Adrenal gland (tissue), 12 donors: ENCODE measurements around the gene GLI1. TPM values are rescaled to one million over a fixed set of nuclear protein-coding genes. Genes with fewer than 3 reads are reported as not detected.
"Not testable (repeated sequence)": the region's sequence is repeated elsewhere in the genome, so short reads cannot be mapped to it uniquely, and the experiment has no call there.

Experiments used
- DNase-seq, 7 donors: peaks; one replicate each; pipeline ENCODE4 v3.0.0-alpha.2; 2019 to 2020
- H3K27ac ChIP-seq, 5 donors: fragments of 200-600 bp; sonication (generic) in 4 of 5; 1 replicate in 3 of 5; 2 replicates in 2 of 5; pipeline versions ENCODE4 v1.5.1 to v1.8.0; 2016 to 2020; ENCODE audit warnings: mild to moderate bottlenecking in 1 of 5
- H3K27me3 ChIP-seq: fragments of 200-600 bp; 2 replicates; pipeline ENCODE4 v1.8.0; 2021
- H3K36me3 ChIP-seq, 2 donors: fragments of 200-600 bp; replicated peaks in 1 of 2; 1 replicate in 1 of 2; 2 replicates in 1 of 2; pipeline versions ENCODE4 v1.5.1 to v1.8.0; 2018 to 2022
- H3K4me1 ChIP-seq, 2 donors: fragments of 200-600 bp; replicated peaks in 1 of 2; 1 replicate in 1 of 2; 2 replicates in 1 of 2; pipeline versions ENCODE4 v1.5.1 to v1.8.0; 2018 to 2021
- H3K4me3 ChIP-seq, 4 donors: fragments of 200-600 bp; sonication (generic) in 3 of 4; one replicate each; pipeline ENCODE4 v1.5.1; 2016 to 2018
- H3K9me3 ChIP-seq, 3 donors: fragments of 200-600 bp; sonication (generic) in 1 of 3; replicated peaks in 1 of 3; 1 replicate in 2 of 3; 2 replicates in 1 of 3; pipeline versions ENCODE4 v1.5.1 to v1.8.0; 2016 to 2021
- CTCF ChIP-seq, 6 experiments: fragments of 450-650 bp in 4 of 6; fragments of 200-600 bp in 2 of 6; sonication (generic) in 1 of 6; IDR thresholded peaks; 1 replicate in 5 of 6; 2 replicates in 1 of 6; pipeline versions ENCODE4 v1.5.1 to v1.8.0; 2016 to 2021; ENCODE audit warnings: antibody characterized with exemption in 6 of 6, mild to moderate bottlenecking in 2 of 6, moderate library complexity in 1 of 6
- POLR2A ChIP-seq, 2 donors: fragments of 450-650 bp; IDR thresholded peaks; one replicate each; pipeline ENCODE4 v1.6.1; 2017; ENCODE audit warnings: antibody characterized with exemption in 2 of 2, mild to moderate bottlenecking in 2 of 2, moderate library complexity in 1 of 2
- WGBS, 4 donors: extraction: QIAGEN DNeasy Blood & Tissue Kit in 2 of 4; methylation state at CpG; one replicate each; pipeline versions ENCODE4 v1.1.5 to v1.1.7; 2013 to 2017; 5-methylcytosine and 5-hydroxymethylcytosine counted together
- intact Hi-C, 2 donors: fragments of 100-400 bp; cut with DNase I; formaldehyde crosslinking; loops; one replicate each; pipeline versions ENCODE4 v1.14.1 to v1.15.0; 2022 to 2023
- polyA plus RNA-seq, 3 donors: library from polyadenylated mRNA; stranded (reverse); fragments of 200-250 nt in 2 of 3; fragments of 350-450 nt in 1 of 3; fragmentation: Illumina TruSeq in 1 of 3; extraction: RNeasy Lipid Tissue Mini Kit (QIAGEN cat#74804) in 1 of 3; gene quantifications; one replicate each; pipeline ENCODE4 v1.2.3, GENCODE V29; 2013 to 2014
- total RNA-seq, 9 donors: library from RNA; depleted of rRNA in 4 of 9; stranded (reverse); fragments of >200 nt in 4 of 9; fragments of 120-200 nt in 1 of 9; fragmentation: NEBNext Ultra II Directional in 1 of 9; extraction: Animal tissue kit (Norgen Biotek cat#: 25700) in 1 of 9; gene quantifications; one replicate each; pipeline versions ENCODE4 v1.1.0 to v1.2.4, GENCODE V29; 2013 to 2023
- donor health status: healthy with polysubstance abuse.
- donor health status: Bipolar disorder and iron deficiency.
- donor health status: DM: yes; HTN: yes; CAD: no.
- donor health status: DM: no; HTN: no; CAD: no.
- donor health status: DM: no; HTN: no; CAD: no.
- donor health status: DM: yes; HTN: yes; CAD: no.

GLI1 gene
- total and polyA plus RNA-seq, 12 donors: 0.30 to 7.2 (median 1.4) TPM

GRCh38 chr12:57489157-57489641 lies 29.6 kb downstream of the GLI1 start:
- 76 to 88% (median 86%) methylated on average over 5 of the region's 5 CpGs for WGBS, 4 donors
- H3K27ac ChIP-seq: no peak overlapping the region
- no peak for TF ChIP-seq POLR2A (IDR thresholded peaks at IDR 0.05)
- H3K4me1 ChIP-seq: peaks cover 10 to 11% of the 10 kb centered on the region in 2 donors
- peaks cover 0 to 31% of the 10 kb centered on the region in 2 donors for H3K36me3 ChIP-seq
- no peaks in the 10 kb centered on the region for H3K27me3 ChIP-seq
- no peaks in the 10 kb centered on the region for H3K9me3 ChIP-seq
- no peak for DNase-seq
- intact Hi-C loops: no loop called here
- H3K4me3 ChIP-seq: no peak overlapping the region

GRCh38 chr12:57490126-57490525 lies 30.5 kb downstream of the GLI1 start:
- H3K9me3 ChIP-seq: no peaks in the 10 kb centered on the region
- H3K27me3 ChIP-seq: no peaks in the 10 kb centered on the region
- peaks cover 10 to 11% of the 10 kb centered on the region in 2 donors for H3K4me1 ChIP-seq
- no peak overlapping the region for H3K27ac ChIP-seq
- no peak for DNase-seq
- WGBS, 4 donors: 91 to 98% (median 96%) methylated on average over 4 of the region's 4 CpGs
- no peak overlapping the region for H3K4me3 ChIP-seq
- TF ChIP-seq CTCF (IDR thresholded peaks at IDR 0.05) (no peak), POLR2A (IDR thresholded peaks at IDR 0.05) (no peak)
- intact Hi-C loops: no loop called here
- peaks cover 0 to 31% of the 10 kb centered on the region in 2 donors for H3K36me3 ChIP-seq

GRCh38 chr12:57491393-57492280 lies 32.1 kb downstream of the GLI1 start:
- Histone ChIP-seq H3K27me3 (no peaks in the 10 kb centered on the region), H3K4me3 (no peak overlapping the region), H3K9me3 (no peaks in the 10 kb centered on the region), H3K36me3 (peaks cover 0 to 39% of the 10 kb centered on the region in 2 donors), H3K27ac (no peak overlapping the region), H3K4me1 (peaks cover 10 to 11% of the 10 kb centered on the region in 2 donors)
- TF ChIP-seq CTCF (IDR thresholded peaks at IDR 0.05): no peak
- no peak for TF ChIP-seq POLR2A (IDR thresholded peaks at IDR 0.05)
- WGBS, 4 donors: 87 to 93% (median 90%) methylated on average over 14 to 15 of the region's 15 CpGs
- intact Hi-C loops: no loop called here
- DNase-seq: no peak

- H3K4me3 ChIP-seq, H3K27me3 ChIP-seq, H3K27ac ChIP-seq, intact Hi-C loops, H3K9me3 ChIP-seq, DNase-seq, H3K4me1 ChIP-seq: not testable (repeated sequence)
- H3K36me3 ChIP-seq: peaks cover 0 to 52% of the 10 kb centered on the region in 2 donors
- WGBS, 4 donors: 85 to 97% (median 94%) methylated on average over 9 to 43 of the region's 48 CpGs
Observed at GRCh38 chr12:57495051-57495701, 35.6 kb downstream of the GLI1 start.

- intact Hi-C loops: no loop called here
- H3K36me3 ChIP-seq: peaks cover 0 to 52% of the 10 kb centered on the region in 2 donors
- no peak overlapping the region for H3K27ac ChIP-seq
- no peak overlapping the region for H3K4me3 ChIP-seq
- no peak for DNase-seq
- H3K27me3 ChIP-seq: no peaks in the 10 kb centered on the region
- TF ChIP-seq CTCF (IDR thresholded peaks at IDR 0.05): no peak
- no peak for TF ChIP-seq POLR2A (IDR thresholded peaks at IDR 0.05)
- H3K9me3 ChIP-seq: no peaks in the 10 kb centered on the region
- H3K4me1 ChIP-seq: no peaks in the 10 kb centered on the region
Observed at GRCh38 chr12:57496822-57497221, 37.2 kb downstream of the GLI1 start.
